HG02885 (cell line): ENCODE results near the gene BYSL.

Source experiments
- ATAC-seq: cut with Tn5 transposase; IDR thresholded peaks from one replicate; pipeline ENCODE4 v1.9.1; 2021; ENCODE audit warnings: mild to moderate bottlenecking; ENCODE audit not compliant: unreplicated experiment, poor library complexity

BYSL gene

GRCh38 chr6:41920921-41921711, at the start of gene BYSL, which contains the start of gene MED20:
Gene BYSL, plus strand, starts transcription at chr6:41921499. Its CDS starts 64 bp downstream, at chr6:41921563.
Gene MED20, minus strand, starts transcription at chr6:41921139. Its CDS starts 121 bp downstream, at chr6:41921018.
- peak; percentile 94 for ATAC-seq

GRCh38 chr6:41871691-41872090, 49.6 kb upstream of the BYSL start:
- ATAC-seq, result no peak

GRCh38 chr6:41872147-41872546, 49.2 kb upstream of the BYSL start:
- ATAC-seq, result no peak

- no peak for ATAC-seq
These were observed 46.6 kb upstream of the BYSL start for GRCh38 chr6:41874741-41875140.

- no peak for ATAC-seq
These were observed 44.1 kb upstream of the BYSL start for GRCh38 chr6:41877051-41877680.

- no peak for ATAC-seq
These were observed 43.1 kb upstream of the BYSL start for GRCh38 chr6:41878246-41878645.

- no peak for ATAC-seq
These were observed 42.3 kb upstream of the BYSL start for GRCh38 chr6:41878961-41879405.

GRCh38 chr6:41881506-41881905, 39.8 kb upstream of the BYSL start:
- ATAC-seq, result no peak

- no peak for ATAC-seq
These were observed 36.3 kb upstream of the BYSL start for GRCh38 chr6:41884957-41885356.

- ATAC-seq, result no peak
These were observed 35.4 kb upstream of the BYSL start for GRCh38 chr6:41885930-41886329.

- ATAC-seq, result no peak
These were observed 34.0 kb upstream of the BYSL start for GRCh38 chr6:41887331-41887751.

- no peak for ATAC-seq
These were observed 28.3 kb upstream of the BYSL start for GRCh38 chr6:41892921-41893564.

- peak; percentile 35 for ATAC-seq
These were observed 26.7 kb upstream of the BYSL start for GRCh38 chr6:41894366-41895299.

GRCh38 chr6:41895300-41896233, 25.7 kb upstream of the BYSL start, which contains the start of gene USP49:
Gene USP49, minus strand, starts transcription at chr6:41895375. Its CDS starts 88,392 bp downstream, at chr6:41806983.
- ATAC-seq, result peak; percentile 90

- ATAC-seq, result no peak
These were observed 25.0 kb upstream of the BYSL start for GRCh38 chr6:41896281-41896680.

- no peak for ATAC-seq
These were observed 20.4 kb upstream of the BYSL start for GRCh38 chr6:41900861-41901260.

- ATAC-seq, result no peak
These were observed 19.3 kb upstream of the BYSL start for GRCh38 chr6:41901882-41902519.

GRCh38 chr6:41909727-41910126, 11.6 kb upstream of the BYSL start:
- ATAC-seq, result no peak
